OCI-LY3 (cell line): ENCODE data around the gene SLC9A7.

Experiments
- CTCF ChIP-seq: fragments of 200-600, 300-600 bp; sonication (generic); IDR thresholded peaks from 2 replicates; pipeline ENCODE4 v1.5.1; 2014; ENCODE audit warnings: antibody characterized with exemption, low read length, low read depth
- EZH2phosphoT487 ChIP-seq: fragments of 200-600 bp; shearing (Covaris generic); IDR thresholded peaks from 2 replicates; pipeline ENCODE4 v1.6.1; 2018; ENCODE audit warnings: antibody characterized with exemption, mixed run types, low read depth

GRCh38 chrX:46678232-46678631, 80.7 kb downstream of the SLC9A7 start:
- TF ChIP-seq CTCF (no peak), EZH2phosphoT487 (no peak)
